SK-N-MC (cell line): ENCODE data around the gene P2RY1.

ENCODE experiments used
- EZH2 ChIP-seq: fragments of 200-600 bp; sonication (generic); IDR thresholded peaks from one replicate; pipeline ENCODE4 v1.6.1; 2017; ENCODE audit warnings: antibody characterized with exemption
- POLR2AphosphoS5 ChIP-seq: IDR thresholded peaks from 2 replicates; pipeline ENCODE4 v1.6.1; 2012; ENCODE audit warnings: mild to moderate bottlenecking, low read depth, low read length, borderline replicate concordance

DNA sequence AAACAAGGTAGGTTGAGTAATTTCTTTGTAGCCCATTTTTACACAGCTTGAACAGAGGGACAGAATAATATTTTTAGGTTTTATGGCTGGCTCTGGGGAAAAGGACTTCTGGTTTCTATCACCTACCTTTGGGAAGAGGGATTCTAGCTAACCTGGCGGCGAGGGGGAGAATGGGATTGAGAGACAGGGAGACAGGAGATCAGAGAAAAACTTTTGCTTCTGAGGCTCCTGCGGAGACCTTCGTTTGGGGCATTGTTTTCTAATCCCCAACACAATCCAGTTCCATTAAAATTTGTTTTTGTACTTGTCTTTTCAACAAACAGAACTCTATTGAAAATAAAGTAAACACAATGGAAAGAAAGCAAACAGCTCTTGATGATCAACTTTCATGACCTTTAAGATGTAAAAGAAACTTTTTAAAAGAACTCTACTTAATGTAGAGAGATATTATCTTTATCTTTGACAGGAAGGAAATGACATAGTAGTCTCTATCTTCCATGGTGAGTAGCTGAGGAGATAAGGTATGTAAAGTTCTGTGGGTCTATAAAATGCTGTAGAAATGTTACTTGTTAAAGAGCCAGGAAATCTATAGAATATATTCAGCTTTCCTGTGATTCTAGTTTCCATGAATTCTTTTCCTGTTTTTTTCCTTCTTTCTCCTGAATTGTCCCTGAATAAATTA is 37.0 kb upstream of the P2RY1 start:
- TF ChIP-seq POLR2AphosphoS5 = no peak; the same call in 1 of the 2 replicates
- TF ChIP-seq EZH2 = no peak
